ENCODE results near the gene AP3B1.

AP3B1 gene

DNA sequence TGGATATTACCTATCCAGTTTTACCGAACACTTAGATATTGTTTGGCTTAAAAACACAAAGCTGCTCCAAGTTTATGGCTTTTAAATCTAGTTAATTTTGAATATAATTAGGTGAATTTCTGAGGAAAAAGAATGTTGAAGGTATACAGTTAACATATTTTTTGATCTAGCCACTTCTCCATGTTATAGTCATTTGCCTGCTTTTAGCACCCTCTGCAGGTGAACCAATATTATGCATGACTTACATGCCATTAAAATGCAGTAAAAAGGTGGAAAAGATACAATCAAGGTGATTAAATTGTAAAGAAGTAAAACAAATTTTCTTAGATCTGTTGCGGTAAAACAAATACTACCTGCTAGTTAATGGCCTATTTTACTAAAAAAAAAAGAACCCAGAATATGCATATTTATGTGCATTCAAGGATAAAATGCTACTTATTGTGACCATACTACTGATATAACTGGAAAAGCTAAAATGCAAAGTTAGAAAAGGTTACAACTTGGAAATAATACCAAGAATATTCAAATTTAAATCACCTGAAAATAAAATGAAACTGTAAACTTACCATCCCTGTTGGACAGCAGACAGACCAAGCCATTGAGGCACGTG, 132.1 kb downstream of the AP3B1 start:
- H3K27ac ChIP-seq: no peak overlapping the region
- TF ChIP-seq, protein P1, sequence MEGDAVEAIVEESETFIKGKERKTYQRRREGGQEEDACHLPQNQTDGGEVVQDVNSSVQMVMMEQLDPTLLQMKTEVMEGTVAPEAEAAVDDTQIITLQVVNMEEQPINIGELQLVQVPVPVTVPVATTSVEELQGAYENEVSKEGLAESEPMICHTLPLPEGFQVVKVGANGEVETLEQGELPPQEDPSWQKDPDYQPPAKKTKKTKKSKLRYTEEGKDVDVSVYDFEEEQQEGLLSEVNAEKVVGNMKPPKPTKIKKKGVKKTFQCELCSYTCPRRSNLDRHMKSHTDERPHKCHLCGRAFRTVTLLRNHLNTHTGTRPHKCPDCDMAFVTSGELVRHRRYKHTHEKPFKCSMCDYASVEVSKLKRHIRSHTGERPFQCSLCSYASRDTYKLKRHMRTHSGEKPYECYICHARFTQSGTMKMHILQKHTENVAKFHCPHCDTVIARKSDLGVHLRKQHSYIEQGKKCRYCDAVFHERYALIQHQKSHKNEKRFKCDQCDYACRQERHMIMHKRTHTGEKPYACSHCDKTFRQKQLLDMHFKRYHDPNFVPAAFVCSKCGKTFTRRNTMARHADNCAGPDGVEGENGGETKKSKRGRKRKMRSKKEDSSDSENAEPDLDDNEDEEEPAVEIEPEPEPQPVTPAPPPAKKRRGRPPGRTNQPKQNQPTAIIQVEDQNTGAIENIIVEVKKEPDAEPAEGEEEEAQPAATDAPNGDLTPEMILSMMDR (IDR thresholded peaks at IDR 0.05): peak; percentile 80
- TF ChIP-seq ZFX (IDR thresholded peaks at IDR 0.05; ENCODE audit: borderline replicate concordance): no peak

GRCh38 chr5:78157001-78157400, 137.5 kb downstream of the AP3B1 start:
- H3K27ac ChIP-seq: no peak overlapping the region
- TF ChIP-seq, protein P1 (IDR thresholded peaks at IDR 0.05): no peak
- TF ChIP-seq ZFX (IDR thresholded peaks at IDR 0.05; ENCODE audit: borderline replicate concordance): no peak

GRCh38 chr5:78151594-78152271, 142.8 kb downstream of the AP3B1 start:
- TF ChIP-seq ZFX (IDR thresholded peaks at IDR 0.05; ENCODE audit: borderline replicate concordance): no peak
- TF ChIP-seq, protein P1 (IDR thresholded peaks at IDR 0.05): no peak
- no peak overlapping the region for H3K27ac ChIP-seq

DNA sequence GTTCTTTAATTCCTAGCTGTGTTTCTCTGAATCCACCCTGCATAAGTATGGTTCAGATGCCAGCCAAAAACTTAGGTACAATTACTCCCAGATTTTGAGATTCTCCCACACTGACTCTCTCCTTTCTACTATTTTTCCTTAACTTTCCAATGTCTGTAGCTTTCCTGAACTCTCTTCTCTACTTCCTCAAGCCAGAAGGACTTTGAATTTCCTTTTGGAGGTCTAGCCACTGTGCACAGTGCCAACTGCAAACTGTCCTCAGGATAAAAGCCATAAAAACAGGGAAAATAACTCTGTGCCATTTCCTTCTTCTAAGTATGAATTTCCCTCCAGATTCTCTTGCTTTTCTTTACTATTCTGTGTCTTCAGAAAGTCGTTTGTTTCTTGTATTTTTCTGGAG, 157.2 kb downstream of the AP3B1 start:
- H3K27ac ChIP-seq: no peak overlapping the region
- TF ChIP-seq, protein P1 (IDR thresholded peaks at IDR 0.05): no peak
- TF ChIP-seq ZFX (IDR thresholded peaks at IDR 0.05; ENCODE audit: borderline replicate concordance): no peak

- H3K27ac ChIP-seq: no peak overlapping the region
- TF ChIP-seq, protein P1 (IDR thresholded peaks at IDR 0.05): no peak
- TF ChIP-seq ZFX (IDR thresholded peaks at IDR 0.05; ENCODE audit: borderline replicate concordance): no peak
Measured at GRCh38 chr5:78133423-78133822, 161.1 kb downstream of the AP3B1 start.

DNA sequence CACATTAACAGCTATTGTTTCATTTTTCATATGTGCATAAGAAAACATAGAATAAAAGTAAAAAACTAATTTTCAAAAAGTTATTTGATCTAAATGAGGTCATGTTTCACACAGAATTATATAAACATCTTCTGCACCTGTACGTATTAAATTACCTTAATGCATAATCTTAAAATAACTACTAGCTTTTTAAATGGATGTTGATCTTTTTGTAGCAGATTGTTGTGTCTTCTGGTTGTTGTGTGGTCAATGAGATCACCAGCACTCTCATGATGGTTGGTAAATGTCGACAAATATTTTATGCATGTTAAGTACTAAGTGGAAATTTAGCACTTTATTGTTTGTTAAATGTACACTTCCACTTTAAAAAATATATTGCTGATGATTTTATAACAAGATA, 162.0 kb downstream of the AP3B1 start:
- no peak overlapping the region for H3K27ac ChIP-seq
- TF ChIP-seq ZFX (IDR thresholded peaks at IDR 0.05; ENCODE audit: borderline replicate concordance): no peak
- TF ChIP-seq, protein P1 (IDR thresholded peaks at IDR 0.05): no peak

DNA sequence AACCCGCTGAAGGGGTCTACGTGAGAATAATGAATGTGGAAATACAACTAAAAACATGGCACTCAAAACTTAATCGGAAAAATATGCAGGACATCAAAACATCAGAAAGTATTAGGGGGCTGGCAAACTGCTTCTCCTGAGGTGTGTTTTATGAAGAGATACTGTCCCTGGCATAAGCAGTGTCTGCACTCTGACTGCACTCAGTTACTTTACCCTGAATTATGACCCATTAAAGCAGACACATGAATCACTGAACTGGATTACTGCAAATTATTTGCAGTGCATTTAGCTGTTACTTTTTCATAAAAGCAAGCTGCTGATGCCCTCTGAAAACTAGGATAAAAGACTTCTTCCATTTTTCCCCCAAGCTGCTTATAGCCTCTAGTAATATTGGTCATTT, 164.9 kb downstream of the AP3B1 start:
- no peak overlapping the region for H3K27ac ChIP-seq
- TF ChIP-seq ZFX (IDR thresholded peaks at IDR 0.05; ENCODE audit: borderline replicate concordance): no peak
- TF ChIP-seq, protein P1 (IDR thresholded peaks at IDR 0.05): no peak

All from 22Rv1 (cell line).